ENCODE data around the gene CDIPT. TPM values are rescaled to one million over a fixed set of nuclear protein-coding genes. Genes with fewer than 3 reads are reported as not detected.
A peak's percentile ranks its signal among the peaks of the same experiment; 100 is the strongest.

CDIPT gene
- total and polyA plus RNA-seq, 2 of the 13 experiments (the other 11 are each of a cell fraction or from before 2014, with no cell fraction given): 54.9 to 97.5 TPM

DNA sequence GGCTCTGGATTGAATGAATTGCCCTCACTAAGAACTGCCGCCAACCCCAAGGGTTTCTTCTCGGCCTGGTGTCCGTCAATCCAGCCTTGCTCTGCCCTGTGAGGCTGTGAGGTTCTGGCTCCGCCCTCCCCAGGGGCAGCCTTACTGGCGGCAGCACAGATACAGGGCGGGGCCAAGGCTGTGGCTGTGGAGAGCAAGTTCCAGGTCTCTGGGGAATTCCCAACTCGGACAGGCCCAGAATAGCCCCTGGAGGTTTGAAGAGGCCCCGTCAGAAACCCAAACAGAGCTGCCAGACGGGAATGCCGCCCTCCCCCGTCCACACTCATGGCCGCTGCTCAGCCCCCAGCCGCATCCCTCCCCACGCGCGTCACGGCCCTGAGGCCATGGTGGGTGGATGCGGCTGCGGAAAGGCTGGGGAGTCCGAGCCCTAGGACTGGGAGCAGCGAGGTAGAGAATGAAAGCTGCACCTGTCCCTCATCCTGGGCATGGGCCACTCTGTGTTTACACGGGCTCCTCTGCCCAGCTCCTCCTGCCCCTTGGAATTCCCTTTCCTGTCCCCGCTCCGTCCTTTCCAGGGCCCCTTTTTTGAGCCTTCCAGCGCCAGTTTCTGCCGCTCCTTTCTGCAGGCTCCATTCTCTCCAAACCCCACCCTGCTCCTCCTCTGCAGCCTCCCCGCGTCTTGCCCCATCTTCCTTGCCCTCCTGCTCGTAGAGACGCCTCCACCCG, 51.7 kb downstream of the CDIPT start (continued):
- TF ChIP-seq ZNF773 (CRISPR knock-in tag; IDR thresholded peaks at IDR 0.05; ENCODE audit: borderline replicate concordance): 0 out of 2 replicates have a peak, but pooled peaks have one; percentile 60
- 0 out of 2 replicates have a peak, but pooled peaks have one; percentile 32 for TF ChIP-seq ZFP37 (CRISPR knock-in tag; IDR thresholded peaks at IDR 0.05; ENCODE audit: borderline replicate concordance)
- TF ChIP-seq RBM22 (optimal IDR thresholded peaks at IDR 0.05; ENCODE audit: low read length): peak; percentile 99
- TF ChIP-seq ZNF570 (CRISPR knock-in tag; IDR thresholded peaks at IDR 0.05; ENCODE audit: borderline replicate concordance): no peak
- TF ChIP-seq ZNF280B (CRISPR knock-in tag; IDR thresholded peaks at IDR 0.05; ENCODE audit: borderline replicate concordance): no peak
- peak; percentile 75 for TF ChIP-seq HDAC2 (CRISPR knock-in tag; IDR thresholded peaks at IDR 0.05)
- TF ChIP-seq ZNF225 (CRISPR knock-in tag; IDR thresholded peaks at IDR 0.05): peak; percentile 77; the same call in 1 of the 2 replicates
- TF ChIP-seq CAMTA2 (CRISPR knock-in tag; IDR thresholded peaks at IDR 0.05; ENCODE audit: borderline replicate concordance): 0 out of 2 replicates have a peak, but pooled peaks have one; percentile 11
- TF ChIP-seq, protein P1, sequence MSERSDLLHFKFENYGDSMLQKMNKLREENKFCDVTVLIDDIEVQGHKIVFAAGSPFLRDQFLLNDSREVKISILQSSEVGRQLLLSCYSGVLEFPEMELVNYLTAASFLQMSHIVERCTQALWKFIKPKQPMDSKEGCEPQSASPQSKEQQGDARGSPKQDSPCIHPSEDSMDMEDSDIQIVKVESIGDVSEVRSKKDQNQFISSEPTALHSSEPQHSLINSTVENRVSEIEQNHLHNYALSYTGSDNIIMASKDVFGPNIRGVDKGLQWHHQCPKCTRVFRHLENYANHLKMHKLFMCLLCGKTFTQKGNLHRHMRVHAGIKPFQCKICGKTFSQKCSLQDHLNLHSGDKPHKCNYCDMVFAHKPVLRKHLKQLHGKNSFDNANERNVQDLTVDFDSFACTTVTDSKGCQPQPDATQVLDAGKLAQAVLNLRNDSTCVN (CRISPR knock-in tag; IDR thresholded peaks at IDR 0.05; ENCODE audit: borderline replicate concordance): no peak; the same call in none of the 2 replicates
- TF ChIP-seq GFI1 (CRISPR knock-in tag; IDR thresholded peaks at IDR 0.05; ENCODE audit: borderline replicate concordance): peak; percentile 76; the same call in 1 of the 2 replicates
